HG02870 (cell line): Measurements from ENCODE around the gene CDCA7.
"Not testable (repeated sequence)": the region's sequence is repeated elsewhere in the genome, so short reads cannot be mapped to it uniquely, and the experiment has no call there.

Experiments used
- ATAC-seq: cut with Tn5 transposase; IDR thresholded peaks from one replicate; pipeline ENCODE4 v1.9.1; 2021; ENCODE audit warnings: mild to moderate bottlenecking, moderate library complexity; ENCODE audit not compliant: unreplicated experiment

The CDCA7 gene

GRCh38 chr2:173354582-173355131, at the start of gene CDCA7:
Gene CDCA7, plus strand, starts transcription at chr2:173354872. Its CDS starts 92 bp downstream, at chr2:173354964.
- ATAC-seq = no peak

GRCh38 chr2:173305303-173305702, 49.4 kb upstream of the CDCA7 start:
- ATAC-seq = no peak

GRCh38 chr2:173307293-173307692, 47.4 kb upstream of the CDCA7 start:
- ATAC-seq = no peak

GRCh38 chr2:173309370-173309769, 45.3 kb upstream of the CDCA7 start:
- ATAC-seq = not testable (repeated sequence)

GRCh38 chr2:173311844-173312606, 42.6 kb upstream of the CDCA7 start:
- ATAC-seq = no peak

GRCh38 chr2:173323371-173323770, 31.3 kb upstream of the CDCA7 start:
- ATAC-seq = no peak

GRCh38 chr2:173326806-173327205, 27.9 kb upstream of the CDCA7 start:
- ATAC-seq = no peak

- ATAC-seq = no peak
Measured at GRCh38 chr2:173327421-173327820, 27.3 kb upstream of the CDCA7 start.

GRCh38 chr2:173333003-173333402, 21.7 kb upstream of the CDCA7 start:
- not testable (repeated sequence) for ATAC-seq

- ATAC-seq = no peak
Measured at GRCh38 chr2:173339807-173340206, 14.9 kb upstream of the CDCA7 start.

- no peak for ATAC-seq
Measured at GRCh38 chr2:173343921-173344320, 10.8 kb upstream of the CDCA7 start.

- no peak for ATAC-seq
Measured at GRCh38 chr2:173346035-173346434, 8.6 kb upstream of the CDCA7 start.

GRCh38 chr2:173347305-173348168, 7.1 kb upstream of the CDCA7 start:
- peak; percentile 65 for ATAC-seq

GRCh38 chr2:173349287-173349686, 5.4 kb upstream of the CDCA7 start:
- ATAC-seq = no peak

- no peak for ATAC-seq
Measured at GRCh38 chr2:173350383-173350782, 4.3 kb upstream of the CDCA7 start.

GRCh38 chr2:173351879-173352278, 2.8 kb upstream of the CDCA7 start:
- ATAC-seq = no peak

- no peak for ATAC-seq
Measured at GRCh38 chr2:173353556-173353955, 1.1 kb upstream of the CDCA7 start.

- no peak for ATAC-seq
Measured at GRCh38 chr2:173354073-173354581, 545 bp upstream of the CDCA7 start.

GRCh38 chr2:173355132-173355865, 627 bp downstream of the CDCA7 start:
- ATAC-seq = no peak

- ATAC-seq = no peak
Measured at GRCh38 chr2:173355866-173356508, 1.3 kb downstream of the CDCA7 start.
